Endothelial cell (in vitro differentiated cells): Measurements from ENCODE around the gene TOGARAM1. TPM values are rescaled to one million over a fixed set of nuclear protein-coding genes. Genes with fewer than 3 reads are reported as not detected.

ENCODE experiments used
- DNase-seq: peaks from one replicate; pipeline ENCODE4 v3.0.0; 2021; ENCODE audit warnings: low spot score
- H3K27ac Mint-ChIP-seq: one replicate; pipeline ENCODE4 v1.8.0; 2021; ENCODE audit warnings: mixed read lengths, inconsistent platforms; ENCODE audit not compliant: unreplicated experiment
- H3K27me3 Mint-ChIP-seq: one replicate; pipeline ENCODE4 v1.8.0; 2021; ENCODE audit warnings: mild to moderate bottlenecking, moderate library complexity, mixed read lengths, inconsistent platforms; ENCODE audit not compliant: unreplicated experiment
- H3K36me3 Mint-ChIP-seq: one replicate; pipeline ENCODE4 v1.8.0; 2021; ENCODE audit warnings: mild to moderate bottlenecking, low read depth, mixed read lengths, inconsistent platforms; ENCODE audit not compliant: unreplicated experiment
- H3K4me1 Mint-ChIP-seq: one replicate; pipeline ENCODE4 v1.8.0; 2021; ENCODE audit warnings: mild to moderate bottlenecking, mixed read lengths, inconsistent platforms; ENCODE audit not compliant: unreplicated experiment
- H3K4me3 Mint-ChIP-seq: one replicate; pipeline ENCODE4 v1.8.0; 2021; ENCODE audit warnings: mild to moderate bottlenecking, mixed read lengths, inconsistent platforms; ENCODE audit not compliant: unreplicated experiment
- H3K9me3 Mint-ChIP-seq: one replicate; pipeline ENCODE4 v1.8.0; 2021; ENCODE audit warnings: mixed read lengths, inconsistent platforms; ENCODE audit not compliant: unreplicated experiment
- CTCF ChIP-seq: fragments of 200-600 bp; sonication (generic); IDR thresholded peaks from one replicate; pipeline ENCODE4 v1.5.0; 2021; ENCODE audit warnings: antibody characterized with exemption; ENCODE audit not compliant: unreplicated experiment
- total RNA-seq: library from RNA; stranded (reverse); fragmentation: NEBNext Ultra II Directional; extraction: Animal tissue kit (Norgen Biotek cat#: 25700); gene quantifications from one replicate; pipeline ENCODE4 v1.2.1, GENCODE V29; 2021; ENCODE audit not compliant: unreplicated experiment

TOGARAM1 gene
- total RNA-seq, 1 donor from 2014 or later: 17.1 TPM

GRCh38 chr14:45096218-45096617 is 134.2 kb downstream of the TOGARAM1 start:
- no peaks in the 10 kb centered on the region for H3K27me3 Mint-ChIP-seq
- no peaks in the 10 kb centered on the region for H3K4me1 Mint-ChIP-seq
- TF ChIP-seq CTCF: no peak
- no peak overlapping the region for H3K27ac Mint-ChIP-seq
- peaks cover 12% of the 10 kb centered on the region for H3K36me3 Mint-ChIP-seq
- no peak overlapping the region for H3K4me3 Mint-ChIP-seq
- DNase-seq: no peak
- no peaks in the 10 kb centered on the region for H3K9me3 Mint-ChIP-seq

- no peak overlapping the region for H3K4me3 Mint-ChIP-seq
- H3K36me3 Mint-ChIP-seq: peaks cover 10% of the 10 kb centered on the region
- DNase-seq: no peak
- no peaks in the 10 kb centered on the region for H3K4me1 Mint-ChIP-seq
- no peak for TF ChIP-seq CTCF
- H3K27ac Mint-ChIP-seq: no peak overlapping the region
- no peaks in the 10 kb centered on the region for H3K27me3 Mint-ChIP-seq
- H3K9me3 Mint-ChIP-seq: no peaks in the 10 kb centered on the region
These were observed 141.8 kb downstream of the TOGARAM1 start for GRCh38 chr14:45103806-45104205.

- H3K9me3 Mint-ChIP-seq: no peaks in the 10 kb centered on the region
- no peak overlapping the region for H3K4me3 Mint-ChIP-seq
- peaks cover 10% of the 10 kb centered on the region for H3K36me3 Mint-ChIP-seq
- no peaks in the 10 kb centered on the region for H3K27me3 Mint-ChIP-seq
- no peak for TF ChIP-seq CTCF
- DNase-seq: no peak
- no peak overlapping the region for H3K27ac Mint-ChIP-seq
- no peaks in the 10 kb centered on the region for H3K4me1 Mint-ChIP-seq
These were observed 142.6 kb downstream of the TOGARAM1 start for GRCh38 chr14:45104561-45104960.

GRCh38 chr14:45112896-45113781 is 151.1 kb downstream of the TOGARAM1 start:
- H3K27ac Mint-ChIP-seq: no peak overlapping the region

More at GRCh38 chr14:45112896-45113781, 151.1 kb downstream of the TOGARAM1 start:
- H3K36me3 Mint-ChIP-seq: peaks cover 14% of the 10 kb centered on the region
- no peaks in the 10 kb centered on the region for H3K9me3 Mint-ChIP-seq
- H3K4me3 Mint-ChIP-seq: no peak overlapping the region
- DNase-seq: no peak
- TF ChIP-seq CTCF: no peak
- no peaks in the 10 kb centered on the region for H3K4me1 Mint-ChIP-seq
- no peaks in the 10 kb centered on the region for H3K27me3 Mint-ChIP-seq
